Stimulated activated naive CD8-positive, alpha-beta T cell treated with anti-CD3 and anti-CD28 coated beads, Interleukin-15, amount 100 ng/mL, for 72 hours (primary cell): ENCODE measurements around the gene PCDHA1.
"Not testable (repeated sequence)": the region's sequence is repeated elsewhere in the genome, so short reads cannot be mapped to it uniquely, and the experiment has no call there.

Source experiments
- ATAC-seq: fragments of 150-1000 bp; cut with Tn5 transposase; 2 replicates; pipeline ENCODE4 v1.10.0; 2021; ENCODE audit warnings: mild to moderate bottlenecking, moderate library complexity
- DNase-seq, 2 donors: peaks; one replicate each; pipeline ENCODE4 v3.0.0; 2021 to 2022
- H3K27ac Mint-ChIP-seq, 2 donors: one replicate each; pipeline ENCODE4 v1.8.0; 2022; ENCODE audit warnings: mild to moderate bottlenecking in 2 of 2, mixed read lengths in 2 of 2, moderate library complexity in 2 of 2
- H3K27me3 Mint-ChIP-seq: one replicate; pipeline ENCODE4 v1.8.0; 2022; ENCODE audit warnings: mixed read lengths
- H3K4me1 Mint-ChIP-seq: one replicate; pipeline ENCODE4 v1.8.0; 2022; ENCODE audit warnings: mild to moderate bottlenecking, mixed read lengths
- H3K4me3 Mint-ChIP-seq, 2 donors: one replicate each; pipeline ENCODE4 v1.8.0; 2022; ENCODE audit warnings: mild to moderate bottlenecking in 2 of 2, mixed read lengths in 2 of 2, moderate library complexity in 1 of 2
- H3K9me3 Mint-ChIP-seq, 2 donors: one replicate each; pipeline ENCODE4 v1.8.0; 2022; ENCODE audit warnings: mixed read lengths in 2 of 2

The PCDHA1 gene

GRCh38 chr5:140857987-140858240 is 72.0 kb downstream of the PCDHA1 start:
- H3K27me3 Mint-ChIP-seq: peaks cover 25% of the 10 kb centered on the region
- H3K4me1 Mint-ChIP-seq: no peaks in the 10 kb centered on the region
- no peak for ATAC-seq
- no peak overlapping the region for H3K27ac Mint-ChIP-seq
- no peak overlapping the region for H3K4me3 Mint-ChIP-seq
- peaks cover 13 to 32% of the 10 kb centered on the region in 2 donors for H3K9me3 Mint-ChIP-seq
- DNase-seq: no peak

- H3K4me1 Mint-ChIP-seq: no peaks in the 10 kb centered on the region
Measured at GRCh38 chr5:140862441-140863295, 76.7 kb downstream of the PCDHA1 start.

GRCh38 chr5:140868721-140869554 is 83.0 kb downstream of the PCDHA1 start, which contains the start of gene PCDHA11:
PCDHA11 (plus strand) TSS chr5:140868957; CDS start chr5:140869104, 147 bp downstream.
- Mint-ChIP-seq H3K4me1 (no peaks in the 10 kb centered on the region), H3K4me3 (no peak within 1 kb of the TSS), H3K27ac (no peak within 1 kb of the TSS), H3K27me3 (peaks cover 13% of the 10 kb centered on the region), H3K9me3 (peaks cover 5 to 6% of the 10 kb centered on the region in 2 donors)
- no peak for ATAC-seq
- no peak for DNase-seq

More at GRCh38 chr5:140862441-140863295, 76.7 kb downstream of the PCDHA1 start:
- no peak for ATAC-seq
- DNase-seq: no peak
- H3K9me3 Mint-ChIP-seq: peaks cover 4 to 14% of the 10 kb centered on the region in 2 donors
- H3K27ac Mint-ChIP-seq: peak overlapping the region in 1 of 2 donors; percentile 34
- H3K27me3 Mint-ChIP-seq: no peaks in the 10 kb centered on the region
- H3K4me3 Mint-ChIP-seq: no peak overlapping the region

- ATAC-seq (no peak), DNase-seq (no peak)
- Mint-ChIP-seq H3K9me3 (peaks cover 5 to 6% of the 10 kb centered on the region in 2 donors), H3K27me3 (peaks cover 19% of the 10 kb centered on the region), H3K27ac (no peak overlapping the region), H3K4me3 (no peak overlapping the region), H3K4me1 (no peaks in the 10 kb centered on the region)
Measured at GRCh38 chr5:140869555-140869886, 83.6 kb downstream of the PCDHA1 start.

GRCh38 chr5:140870221-140871201 is 84.6 kb downstream of the PCDHA1 start:
- Mint-ChIP-seq H3K27me3 (peaks cover 28% of the 10 kb centered on the region), H3K4me3 (no peak overlapping the region), H3K4me1 (no peaks in the 10 kb centered on the region), H3K9me3 (peaks cover 5 to 6% of the 10 kb centered on the region in 2 donors), H3K27ac (no peak overlapping the region)
- DNase-seq (no peak), ATAC-seq (no peak)

GRCh38 chr5:140875085-140876065 is 89.4 kb downstream of the PCDHA1 start, which contains the start of gene PCDHA12:
PCDHA12 (plus strand) TSS chr5:140875308; CDS start chr5:140875473, 165 bp downstream.
- Mint-ChIP-seq H3K4me3 (no peak within 1 kb of the TSS), H3K9me3 (peaks cover 0 to 7% of the 10 kb centered on the region in 2 donors), H3K4me1 (no peaks in the 10 kb centered on the region), H3K27ac (no peak within 1 kb of the TSS), H3K27me3 (peaks cover 29% of the 10 kb centered on the region)
- ATAC-seq (no peak), DNase-seq (no peak)

- not testable (repeated sequence) for H3K27ac Mint-ChIP-seq, H3K4me1 Mint-ChIP-seq, H3K4me3 Mint-ChIP-seq, DNase-seq, ATAC-seq
- H3K9me3 Mint-ChIP-seq: peaks cover 5 to 20% of the 10 kb centered on the region in 2 donors
- peaks cover 43% of the 10 kb centered on the region for H3K27me3 Mint-ChIP-seq
Measured at GRCh38 chr5:140876541-140877261, 90.8 kb downstream of the PCDHA1 start.

GRCh38 chr5:140877262-140877581 is 91.3 kb downstream of the PCDHA1 start:
- DNase-seq (no peak), ATAC-seq (no peak)
- no peaks in the 10 kb centered on the region for H3K4me1 Mint-ChIP-seq
- H3K27ac Mint-ChIP-seq: no peak overlapping the region
- H3K9me3 Mint-ChIP-seq: peaks cover 10 to 21% of the 10 kb centered on the region in 2 donors
- H3K27me3 Mint-ChIP-seq: peaks cover 46% of the 10 kb centered on the region
- H3K4me3 Mint-ChIP-seq: no peak overlapping the region

- DNase-seq (no peak), ATAC-seq (no peak)
- peaks cover 16 to 27% of the 10 kb centered on the region in 2 donors for H3K9me3 Mint-ChIP-seq
Measured at GRCh38 chr5:140881889-140882590, 96.1 kb downstream of the PCDHA1 start, which contains the start of gene PCDHA13. PCDHA13 (plus strand) TSS chr5:140882124; CDS start chr5:140882269, 145 bp downstream.

GRCh38 chr5:140882591-140882899 is 96.6 kb downstream of the PCDHA1 start:
- ATAC-seq (no peak), DNase-seq (no peak)
- H3K4me1 Mint-ChIP-seq: no peaks in the 10 kb centered on the region
- peaks cover 31% of the 10 kb centered on the region for H3K27me3 Mint-ChIP-seq
- no peak overlapping the region for H3K4me3 Mint-ChIP-seq
- H3K9me3 Mint-ChIP-seq: peaks cover 20 to 29% of the 10 kb centered on the region in 2 donors
- H3K27ac Mint-ChIP-seq: no peak overlapping the region

More at GRCh38 chr5:140881889-140882590, 96.1 kb downstream of the PCDHA1 start, which contains the start of gene PCDHA13:
- no peak within 1 kb of the TSS for H3K27ac Mint-ChIP-seq
- no peak within 1 kb of the TSS for H3K4me3 Mint-ChIP-seq
- peaks cover 27% of the 10 kb centered on the region for H3K27me3 Mint-ChIP-seq
- no peaks in the 10 kb centered on the region for H3K4me1 Mint-ChIP-seq

GRCh38 chr5:140883373-140883772 is 97.4 kb downstream of the PCDHA1 start:
- Mint-ChIP-seq H3K27me3 (peaks cover 34% of the 10 kb centered on the region), H3K4me1 (no peaks in the 10 kb centered on the region), H3K9me3 (peaks cover 22 to 30% of the 10 kb centered on the region in 2 donors), H3K27ac (peak overlapping the region in 1 of 2 donors; percentile 50), H3K4me3 (no peak overlapping the region)
- DNase-seq (no peak), ATAC-seq (no peak)

- peaks cover 34% of the 10 kb centered on the region for H3K27me3 Mint-ChIP-seq
- H3K27ac Mint-ChIP-seq: no peak overlapping the region
- ATAC-seq (no peak), DNase-seq (no peak)
- H3K4me3 Mint-ChIP-seq: no peak overlapping the region
- peaks cover 22 to 25% of the 10 kb centered on the region in 2 donors for H3K9me3 Mint-ChIP-seq
- no peaks in the 10 kb centered on the region for H3K4me1 Mint-ChIP-seq
Measured at GRCh38 chr5:140883927-140884697, 98.2 kb downstream of the PCDHA1 start.
